Activated CD4-positive, alpha-beta T cell treated with anti-CD3 and anti-CD28 coated beads, Interleukin-2, amount 50 U/mL, for 4 hours (primary cell): Measurements from ENCODE around the gene SPIRE2.

ENCODE experiments used
- DNase-seq, 2 experiments: peaks; one replicate each; pipeline ENCODE4 v3.0.0-alpha.2; 2020

SPIRE2 gene

GRCh38 chr16:89918453-89919347, 90.4 kb downstream of the SPIRE2 start, which contains the start of gene MC1R:
Gene MC1R, plus strand, starts transcription at chr16:89918862. Its CDS starts 397 bp downstream, at chr16:89919259.
- no peak for DNase-seq

- DNase-seq, result no peak
Measured at GRCh38 chr16:89919535-89920406, 91.5 kb downstream of the SPIRE2 start.

- DNase-seq, result no peak
Measured at GRCh38 chr16:89920723-89921122, 92.4 kb downstream of the SPIRE2 start.
